Neuronal stem cell (in vitro differentiated cells): Measurements from ENCODE around the gene IGSF11.

ENCODE experiments used
- DNase-seq: peaks from one replicate; pipeline ENCODE4 v3.0.0-alpha.2; 2013; ENCODE audit warnings: low spot score
- H2AFZ ChIP-seq: one replicate; pipeline ENCODE4 v1.6.1; 2013; ENCODE audit warnings: mild to moderate bottlenecking, low read length, inconsistent platforms
- H2AK5ac ChIP-seq: 2 replicates; pipeline ENCODE4 v1.6.1; 2013; ENCODE audit warnings: low read depth, mild to moderate bottlenecking, inconsistent platforms, low read length, moderate library complexity, mixed read lengths
- H2BK120ac ChIP-seq: 2 replicates; pipeline ENCODE4 v1.6.1; 2013; ENCODE audit warnings: low read depth, mild to moderate bottlenecking, inconsistent platforms, low read length, moderate library complexity, mixed read lengths
- H2BK12ac ChIP-seq: one replicate; pipeline ENCODE4 v1.6.1; 2013; ENCODE audit warnings: low read length, inconsistent platforms
- H2BK15ac ChIP-seq: 2 replicates; pipeline ENCODE4 v1.6.1; 2013; ENCODE audit warnings: mild to moderate bottlenecking, low read length, inconsistent platforms, mixed read lengths
- H2BK5ac ChIP-seq: one replicate; pipeline ENCODE4 v1.6.1; 2013; ENCODE audit warnings: inconsistent platforms, mild to moderate bottlenecking, low read length, moderate library complexity
- H3K14ac ChIP-seq: one replicate; pipeline ENCODE4 v1.6.1; 2013; ENCODE audit warnings: low read length, inconsistent platforms
- H3K18ac ChIP-seq: 2 replicates; pipeline ENCODE4 v1.6.1; 2013; ENCODE audit warnings: low read length, inconsistent platforms
- H3K23ac ChIP-seq: 2 replicates; pipeline ENCODE4 v1.6.1; 2013; ENCODE audit warnings: low read depth, mild to moderate bottlenecking, mixed read lengths, low read length, inconsistent platforms; ENCODE audit not compliant: poor library complexity
- H3K27ac ChIP-seq: replicated peaks from 3 replicates; pipeline ENCODE4 v1.5.1; 2013; ENCODE audit warnings: low read length, inconsistent platforms
- H3K27me3 ChIP-seq, 3 experiments: 2 replicates each; pipeline ENCODE4 v1.6.1; 2013; ENCODE audit warnings: low read length in 3 of 3, mild to moderate bottlenecking in 2 of 3, inconsistent platforms in 1 of 3, low read depth in 1 of 3, mixed read lengths in 1 of 3, moderate library complexity in 1 of 3; ENCODE audit not compliant: control insufficient read depth in 3 of 3, insufficient read depth in 3 of 3
- H3K36me3 ChIP-seq, 2 donors: replicated peaks in 1 of 2; 2 replicates each; pipeline ENCODE4 v1.6.1; 2013; ENCODE audit warnings: low read length in 2 of 2; ENCODE audit not compliant: control insufficient read depth in 2 of 2, insufficient read depth in 2 of 2
- H3K4ac ChIP-seq: 2 replicates; pipeline ENCODE4 v1.6.1; 2013; ENCODE audit warnings: inconsistent platforms, mild to moderate bottlenecking, low read length, moderate library complexity
- H3K4me1 ChIP-seq, 2 donors: 1 replicate in 1 of 2; 2 replicates in 1 of 2; pipeline ENCODE4 v1.6.1; 2013; ENCODE audit warnings: low read length in 2 of 2, low read depth in 1 of 2; ENCODE audit not compliant: control insufficient read depth in 2 of 2, insufficient read depth in 1 of 2
- H3K4me2 ChIP-seq: one replicate; pipeline ENCODE4 v1.6.1; 2013; ENCODE audit warnings: mild to moderate bottlenecking, low read length, inconsistent platforms; ENCODE audit not compliant: insufficient read depth, poor library complexity, severe bottlenecking
- H3K4me3 ChIP-seq, 2 donors: 2 replicates each; pipeline ENCODE4 v1.5.1; 2013; ENCODE audit warnings: low read length in 2 of 2, mild to moderate bottlenecking in 2 of 2, inconsistent platforms in 1 of 2, moderate library complexity in 1 of 2
- H3K79me1 ChIP-seq: one replicate; pipeline ENCODE4 v1.6.1; 2013; ENCODE audit warnings: low read depth, mild to moderate bottlenecking, inconsistent platforms, low read length, moderate library complexity
- H3K9ac ChIP-seq: one replicate; pipeline ENCODE4 v1.6.1; 2013; ENCODE audit warnings: mild to moderate bottlenecking, low read depth, low read length, inconsistent platforms; ENCODE audit not compliant: poor library complexity
- H3K9me3 ChIP-seq, 2 donors: replicated peaks in 1 of 2; 2 replicates each; pipeline versions ENCODE3 to v1.6.1; 2013; ENCODE audit warnings: low read length in 2 of 2, mild to moderate bottlenecking in 2 of 2, inconsistent platforms in 1 of 2, low read depth in 1 of 2, mixed read lengths in 1 of 2, moderate library complexity in 1 of 2; ENCODE audit not compliant: control insufficient read depth in 2 of 2, insufficient read depth in 1 of 2
- H4K8ac ChIP-seq: one replicate; pipeline ENCODE4 v1.6.1; 2013; ENCODE audit warnings: low read depth, mild to moderate bottlenecking, inconsistent platforms, low read length, moderate library complexity
- H4K91ac ChIP-seq: one replicate; pipeline ENCODE4 v1.6.1; 2013; ENCODE audit warnings: low read length, low read depth, mild to moderate bottlenecking, inconsistent platforms; ENCODE audit not compliant: poor library complexity
- WGBS, 2 donors: extraction: QIAGEN DNeasy Blood & Tissue Kit; methylation state at CpG; one replicate each; pipeline ENCODE4 v1.1.7; 2013; ENCODE audit warnings: missing lambda C conversion rate in 2 of 2, mixed read lengths in 1 of 2; ENCODE audit not compliant: insufficient read length in 2 of 2, insufficient replicate concordance in 1 of 2; ENCODE audit errors: extremely low coverage in 2 of 2; 5-methylcytosine and 5-hydroxymethylcytosine counted together

The IGSF11 gene

DNA sequence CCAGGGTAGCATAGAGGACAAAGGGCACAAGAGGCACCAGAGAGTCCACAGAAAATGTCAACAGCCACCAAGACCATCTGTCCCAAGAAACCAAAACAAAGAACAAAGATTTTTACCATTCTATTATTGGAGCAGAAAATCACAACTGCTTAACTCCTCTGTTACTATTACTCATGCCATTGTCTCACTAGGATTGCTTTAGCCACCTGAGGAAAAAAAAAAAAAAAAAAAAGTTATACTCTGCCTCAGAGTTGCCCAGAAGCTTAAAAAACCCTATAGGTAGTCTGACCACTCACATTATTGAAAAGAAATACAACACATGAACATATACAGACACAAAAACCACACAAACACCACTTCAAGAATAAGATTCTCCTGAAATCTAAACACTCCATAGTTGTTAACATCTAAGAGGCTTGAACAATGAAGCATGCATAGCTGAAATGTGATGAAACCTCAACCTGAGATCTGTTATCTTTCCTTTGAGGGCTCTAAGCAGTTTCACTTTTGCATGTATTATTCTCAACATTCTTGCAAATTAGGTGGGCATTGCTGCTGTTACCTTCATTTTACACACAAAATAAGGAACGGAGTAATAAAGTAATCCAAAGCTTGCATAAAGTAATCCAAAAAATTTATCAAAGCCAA, 85.4 kb downstream of the IGSF11 start:
- no CpG with 5 or more reads among the region's 1 CpG for WGBS, 2 donors
- no peak overlapping the region for H3K14ac ChIP-seq
- H2BK12ac ChIP-seq = no peak overlapping the region
- H3K23ac ChIP-seq = no peak overlapping the region
- H2AK5ac ChIP-seq = no peak overlapping the region
- H3K4me3 ChIP-seq = no peak overlapping the region
- no peak for DNase-seq
- H2BK5ac ChIP-seq = no peak overlapping the region
- no peak overlapping the region for H3K27ac ChIP-seq
- H3K9ac ChIP-seq = no peak overlapping the region
- H3K27me3 ChIP-seq = no peaks in the 10 kb centered on the region
- no peaks in the 10 kb centered on the region for H3K36me3 ChIP-seq
- no peak overlapping the region for H2BK120ac ChIP-seq
- H4K8ac ChIP-seq = no peak overlapping the region
- no peak overlapping the region for H3K4me2 ChIP-seq
- H3K9me3 ChIP-seq = no peaks in the 10 kb centered on the region
- no peak overlapping the region for H2AFZ ChIP-seq
- no peaks in the 10 kb centered on the region for H3K4me1 ChIP-seq
- H4K91ac ChIP-seq = no peak overlapping the region
- H3K79me1 ChIP-seq = no peaks in the 10 kb centered on the region
- no peak overlapping the region for H2BK15ac ChIP-seq
- H3K18ac ChIP-seq = no peak overlapping the region
- H3K4ac ChIP-seq = no peak overlapping the region

DNA sequence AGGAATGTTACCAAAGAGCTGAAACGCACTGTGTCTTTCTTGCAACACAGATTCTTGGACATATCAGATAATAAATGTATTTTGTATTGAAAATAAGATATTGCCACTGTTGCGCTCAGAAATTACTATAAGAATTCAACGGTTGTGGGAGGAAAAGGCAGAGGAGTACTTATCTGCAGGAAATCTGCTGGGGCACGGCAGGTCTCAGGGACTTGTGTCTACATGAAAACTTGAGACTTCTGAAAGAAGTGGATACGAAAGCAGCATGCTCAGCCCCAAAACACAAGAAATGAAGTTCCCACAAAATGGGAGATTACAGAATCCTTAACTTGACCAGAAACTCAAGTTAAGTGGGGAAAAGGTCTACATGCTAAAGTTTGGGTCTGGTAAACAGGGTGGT, 86.5 kb downstream of the IGSF11 start:
- DNase-seq = no peak
- Histone ChIP-seq H2BK15ac (no peak overlapping the region), H3K27ac (no peak overlapping the region), H3K4me3 (no peak overlapping the region), H3K9me3 (no peaks in the 10 kb centered on the region), H2BK120ac (no peak overlapping the region), H2AK5ac (no peak overlapping the region), H4K91ac (no peak overlapping the region), H3K9ac (no peak overlapping the region), H2BK12ac (no peak overlapping the region), H3K79me1 (no peaks in the 10 kb centered on the region), H3K27me3 (no peaks in the 10 kb centered on the region), H2AFZ (no peak overlapping the region), H3K18ac (no peak overlapping the region), H4K8ac (no peak overlapping the region), H2BK5ac (no peak overlapping the region), H3K4me1 (no peaks in the 10 kb centered on the region), H3K4ac (no peak overlapping the region), H3K14ac (no peak overlapping the region), H3K23ac (no peak overlapping the region), H3K4me2 (no peak overlapping the region), H3K36me3 (no peaks in the 10 kb centered on the region)
- WGBS, 2 donors = no CpG with 5 or more reads among the region's 5 CpGs

DNA sequence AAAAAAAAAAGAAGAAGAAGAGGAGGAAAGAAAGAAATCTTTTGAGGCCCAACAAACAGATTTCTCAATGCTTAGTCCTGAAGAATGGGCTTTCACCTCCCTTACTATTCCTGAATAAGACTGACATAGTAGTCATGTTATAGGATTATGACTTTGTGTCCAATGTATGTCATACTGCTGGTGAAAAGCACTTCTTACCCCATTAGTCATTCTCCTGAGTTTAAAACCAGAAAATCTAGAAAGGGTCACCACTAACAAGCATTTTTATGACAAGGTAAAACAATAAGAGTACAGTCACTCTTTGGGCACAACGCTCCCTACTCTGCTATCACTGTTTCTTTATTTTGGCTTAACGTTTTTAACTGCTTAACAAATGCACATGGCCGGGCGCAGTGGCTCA, 88.2 kb downstream of the IGSF11 start:
- H3K79me1 ChIP-seq = no peaks in the 10 kb centered on the region
- H3K27ac ChIP-seq = no peak overlapping the region
- H3K4me3 ChIP-seq = no peak overlapping the region
- peaks cover 0 to 3% of the 10 kb centered on the region in 2 donors for H3K4me1 ChIP-seq
- DNase-seq = no peak
- H3K9ac ChIP-seq = no peak overlapping the region
- H2AK5ac ChIP-seq = no peak overlapping the region
- no peak overlapping the region for H2AFZ ChIP-seq
- no peaks in the 10 kb centered on the region for H3K27me3 ChIP-seq
- H3K4me2 ChIP-seq = no peak overlapping the region
- H3K18ac ChIP-seq = no peak overlapping the region
- H3K4ac ChIP-seq = no peak overlapping the region
- H3K23ac ChIP-seq = no peak overlapping the region
- no peaks in the 10 kb centered on the region for H3K9me3 ChIP-seq
- H2BK5ac ChIP-seq = no peak overlapping the region
- no peak overlapping the region for H2BK120ac ChIP-seq
- H3K36me3 ChIP-seq = no peaks in the 10 kb centered on the region
- H2BK15ac ChIP-seq = no peak overlapping the region
- no peak overlapping the region for H2BK12ac ChIP-seq
- no peak overlapping the region for H4K8ac ChIP-seq
- H3K14ac ChIP-seq = no peak overlapping the region
- H4K91ac ChIP-seq = no peak overlapping the region
- WGBS, 2 donors = no CpG with 5 or more reads among the region's 4 CpGs

DNA sequence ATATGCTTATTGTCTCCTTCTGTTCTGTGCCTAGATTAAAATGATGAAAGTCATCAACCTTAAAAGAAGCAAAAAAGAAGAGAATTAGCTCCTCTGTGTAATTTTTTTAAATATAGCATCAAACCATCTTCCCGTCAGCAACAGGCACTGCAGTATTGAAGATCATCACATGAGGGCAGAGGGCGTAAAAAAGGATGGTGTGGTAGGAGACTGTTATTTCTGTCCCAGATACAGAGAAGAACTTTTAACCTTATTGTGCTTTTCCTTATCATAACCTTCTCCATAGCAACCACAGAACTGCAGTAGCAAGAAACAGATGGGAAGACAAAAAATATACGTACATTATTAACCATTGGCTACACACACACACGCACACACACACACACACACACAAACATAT, 88.8 kb downstream of the IGSF11 start:
- Histone ChIP-seq H3K4ac (no peak overlapping the region), H2BK5ac (no peak overlapping the region), H2BK120ac (no peak overlapping the region), H3K9me3 (no peaks in the 10 kb centered on the region), H2AFZ (no peak overlapping the region), H3K18ac (no peak overlapping the region), H3K79me1 (no peaks in the 10 kb centered on the region), H2AK5ac (no peak overlapping the region), H3K4me1 (peaks cover 0 to 3% of the 10 kb centered on the region in 2 donors), H3K14ac (no peak overlapping the region), H3K4me2 (no peak overlapping the region), H2BK15ac (no peak overlapping the region), H4K8ac (no peak overlapping the region), H4K91ac (no peak overlapping the region), H3K36me3 (no peaks in the 10 kb centered on the region), H3K27ac (no peak overlapping the region), H3K23ac (no peak overlapping the region), H3K27me3 (no peaks in the 10 kb centered on the region), H3K4me3 (no peak overlapping the region), H2BK12ac (no peak overlapping the region), H3K9ac (no peak overlapping the region)
- no peak for DNase-seq
- WGBS, 2 donors = no CpG with 5 or more reads among the region's 4 CpGs
